DOHH2 (cell line): ENCODE measurements around the gene DENND6A.

Experiments used
- EZH2phosphoT487 ChIP-seq: fragments of 200-600 bp; sonication (generic); IDR thresholded peaks from 2 replicates; pipeline ENCODE4 v1.6.1; 2017; ENCODE audit warnings: borderline replicate concordance, mild to moderate bottlenecking, antibody characterized with exemption, low read length, moderate library complexity, mixed read lengths
- TF ChIP-seq, protein P1 (sequence below): fragments of 200-600 bp; sonication (generic); IDR thresholded peaks from one replicate; pipeline ENCODE4 v1.5.1; 2014; ENCODE audit warnings: antibody characterized with exemption, mild to moderate bottlenecking, low read depth, low read length; ENCODE audit not compliant: poor library complexity, severe bottlenecking

GRCh38 chr3:57575966-57576626 is 116.8 kb downstream of the DENND6A start:
- TF ChIP-seq, protein P1, sequence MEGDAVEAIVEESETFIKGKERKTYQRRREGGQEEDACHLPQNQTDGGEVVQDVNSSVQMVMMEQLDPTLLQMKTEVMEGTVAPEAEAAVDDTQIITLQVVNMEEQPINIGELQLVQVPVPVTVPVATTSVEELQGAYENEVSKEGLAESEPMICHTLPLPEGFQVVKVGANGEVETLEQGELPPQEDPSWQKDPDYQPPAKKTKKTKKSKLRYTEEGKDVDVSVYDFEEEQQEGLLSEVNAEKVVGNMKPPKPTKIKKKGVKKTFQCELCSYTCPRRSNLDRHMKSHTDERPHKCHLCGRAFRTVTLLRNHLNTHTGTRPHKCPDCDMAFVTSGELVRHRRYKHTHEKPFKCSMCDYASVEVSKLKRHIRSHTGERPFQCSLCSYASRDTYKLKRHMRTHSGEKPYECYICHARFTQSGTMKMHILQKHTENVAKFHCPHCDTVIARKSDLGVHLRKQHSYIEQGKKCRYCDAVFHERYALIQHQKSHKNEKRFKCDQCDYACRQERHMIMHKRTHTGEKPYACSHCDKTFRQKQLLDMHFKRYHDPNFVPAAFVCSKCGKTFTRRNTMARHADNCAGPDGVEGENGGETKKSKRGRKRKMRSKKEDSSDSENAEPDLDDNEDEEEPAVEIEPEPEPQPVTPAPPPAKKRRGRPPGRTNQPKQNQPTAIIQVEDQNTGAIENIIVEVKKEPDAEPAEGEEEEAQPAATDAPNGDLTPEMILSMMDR: no peak
- TF ChIP-seq EZH2phosphoT487: no peak
